Hepatocyte (in vitro differentiated cells): ENCODE measurements around the gene CYYR1. TPM values are rescaled to one million over a fixed set of nuclear protein-coding genes. Genes with fewer than 3 reads are reported as not detected.

ENCODE experiments used
- DNase-seq: peaks from one replicate; pipeline ENCODE4 v3.0.0-alpha.2; 2016; ENCODE audit warnings: low spot score
- H2AFZ ChIP-seq: fragments of 200-600 bp; sonication (generic); 2 replicates; pipeline ENCODE4 v1.6.0; 2016; ENCODE audit warnings: antibody characterized with exemption, mild to moderate bottlenecking
- H3K27ac ChIP-seq: fragments of 200-600 bp; sonication (generic); 2 replicates; pipeline ENCODE4 v1.5.1; 2016; ENCODE audit warnings: mild to moderate bottlenecking
- H3K27me3 ChIP-seq: fragments of 200-600 bp; sonication (generic); 2 replicates; pipeline ENCODE4 v1.6.1; 2016
- H3K36me3 ChIP-seq: fragments of 200-600 bp; sonication (generic); replicated peaks from 2 replicates; pipeline ENCODE4 v1.5.1; 2016; ENCODE audit warnings: low read depth; ENCODE audit not compliant: insufficient read depth
- H3K4me1 ChIP-seq: fragments of 200-600 bp; sonication (generic); 2 replicates; pipeline ENCODE4 v1.5.1; 2016; ENCODE audit warnings: mild to moderate bottlenecking, moderate library complexity; ENCODE audit not compliant: insufficient read depth
- H3K4me2 ChIP-seq: fragments of 200-600 bp; sonication (generic); 2 replicates; pipeline ENCODE4 v1.6.0; 2016
- H3K4me3 ChIP-seq: fragments of 200-600 bp; sonication (generic); 2 replicates; pipeline ENCODE4 v1.5.1; 2016; ENCODE audit warnings: mild to moderate bottlenecking
- H3K79me2 ChIP-seq: fragments of 200-600 bp; sonication (generic); 2 replicates; pipeline ENCODE4 v1.6.0; 2017; ENCODE audit warnings: mild to moderate bottlenecking
- H3K9me2 ChIP-seq: fragments of 200-600 bp; sonication (generic); replicated peaks from 2 replicates; pipeline ENCODE4 v1.6.0; 2017; ENCODE audit warnings: mild to moderate bottlenecking; ENCODE audit not compliant: insufficient read depth
- H3K9me3 ChIP-seq: fragments of 200-600 bp; sonication (generic); 2 replicates; pipeline ENCODE4 v1.5.1; 2016; ENCODE audit warnings: low read depth, mild to moderate bottlenecking
- H4K20me1 ChIP-seq: fragments of 200-600 bp; sonication (generic); 2 replicates; pipeline ENCODE4 v1.6.0; 2016; ENCODE audit warnings: mild to moderate bottlenecking; ENCODE audit not compliant: insufficient read depth, poor library complexity, severe bottlenecking
- CTCF ChIP-seq: fragments of 200-600 bp; sonication (generic); IDR thresholded peaks from 2 replicates; pipeline ENCODE4 v1.5.1; 2016; ENCODE audit warnings: antibody characterized with exemption, mild to moderate bottlenecking; ENCODE audit not compliant: poor library complexity
- EZH2 ChIP-seq: fragments of 200-600 bp; sonication (generic); IDR thresholded peaks from 2 replicates; pipeline ENCODE4 v1.6.1; 2016; ENCODE audit warnings: antibody characterized with exemption, mild to moderate bottlenecking, borderline replicate concordance
- EZH2phosphoT487 ChIP-seq: fragments of 200-600 bp; sonication (generic); IDR thresholded peaks from one replicate; pipeline ENCODE4 v1.6.1; 2018; ENCODE audit warnings: antibody characterized with exemption, mild to moderate bottlenecking, low read depth, moderate library complexity; ENCODE audit not compliant: unreplicated experiment, severe bottlenecking
- WGBS: methylation state at CpG from one replicate; pipeline ENCODE4 v1.1.6; 2016; ENCODE audit warnings: low lambda C conversion rate; ENCODE audit errors: missing lambda C conversion rate; 5-methylcytosine and 5-hydroxymethylcytosine counted together
- polyA plus RNA-seq: library from polyadenylated mRNA; unstranded; fragments of >200 nt; fragmentation: Nextera tagmentation; extraction: Ambion mirVana; gene quantifications from 2 replicates; pipeline ENCODE4 v1.2.1, GENCODE V29; 2016
- total RNA-seq: library from RNA; depleted of rRNA; stranded (reverse); fragments of >200 nt; gene quantifications from 2 replicates; pipeline ENCODE4 v1.2.3, GENCODE V29; 2014

Gene CYYR1
- total and polyA plus RNA-seq, 2 experiments from 2014 or later: 6.6 to 7.6 TPM

DNA sequence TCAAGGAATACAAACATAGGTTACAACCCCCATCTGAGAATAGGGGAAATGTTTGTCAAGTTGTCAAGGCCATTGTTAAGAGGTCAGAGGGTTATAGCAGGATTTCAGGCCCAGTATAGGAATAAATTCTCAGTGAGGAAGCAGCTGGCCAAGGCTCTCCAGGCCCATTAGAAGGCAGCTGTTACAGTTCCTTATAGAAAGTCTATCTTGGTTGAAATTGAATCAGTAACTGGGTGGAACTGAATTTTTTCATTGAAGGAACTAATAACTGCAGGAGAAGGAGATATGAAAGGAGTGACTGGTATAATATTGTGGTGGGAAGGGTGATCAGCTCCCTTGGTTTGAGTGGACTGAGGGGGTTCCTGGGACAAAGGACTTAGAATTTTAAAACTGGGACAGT, 134.1 kb downstream of the CYYR1 start:
- no peak overlapping the region for H3K4me2 ChIP-seq
- DNase-seq: no peak
- H3K79me2 ChIP-seq: no peaks in the 10 kb centered on the region
- no peaks in the 10 kb centered on the region for H3K4me1 ChIP-seq
- H3K36me3 ChIP-seq: no peaks in the 10 kb centered on the region
- no peak overlapping the region for H3K27ac ChIP-seq
- no peaks in the 10 kb centered on the region for H3K27me3 ChIP-seq
- no peak overlapping the region for H2AFZ ChIP-seq
- H3K9me3 ChIP-seq: no peaks in the 10 kb centered on the region
- TF ChIP-seq EZH2 (no peak), CTCF (no peak), EZH2phosphoT487 (no peak)
- no peak overlapping the region for H3K4me3 ChIP-seq
- no peaks in the 10 kb centered on the region for H4K20me1 ChIP-seq
- H3K9me2 ChIP-seq: no peaks in the 10 kb centered on the region

- H3K4me1 ChIP-seq: no peaks in the 10 kb centered on the region
- H3K9me3 ChIP-seq: no peaks in the 10 kb centered on the region
- no peaks in the 10 kb centered on the region for H3K9me2 ChIP-seq
- no peaks in the 10 kb centered on the region for H3K36me3 ChIP-seq
- H4K20me1 ChIP-seq: no peaks in the 10 kb centered on the region
- no peak overlapping the region for H3K4me2 ChIP-seq
- no peak for DNase-seq
- no peak overlapping the region for H3K4me3 ChIP-seq
- H3K79me2 ChIP-seq: no peaks in the 10 kb centered on the region
- H3K27me3 ChIP-seq: no peaks in the 10 kb centered on the region
- no peak overlapping the region for H2AFZ ChIP-seq
- no peak overlapping the region for H3K27ac ChIP-seq
- no peak for TF ChIP-seq EZH2
- no peak for TF ChIP-seq EZH2phosphoT487
- 90% methylated on average over 1 of the region's 1 CpG for WGBS
Observed at GRCh38 chr21:26437326-26438009, 135.6 kb downstream of the CYYR1 start.

GRCh38 chr21:26433386-26433785, 139.7 kb downstream of the CYYR1 start:
- TF ChIP-seq CTCF: no peak
- no peak for TF ChIP-seq EZH2
- no peak for TF ChIP-seq EZH2phosphoT487
- 92% methylated on average over 1 of the region's 1 CpG for WGBS
- H3K36me3 ChIP-seq: no peaks in the 10 kb centered on the region

GRCh38 chr21:26432410-26432809, 140.7 kb downstream of the CYYR1 start:
- DNase-seq: no peak
- Histone ChIP-seq H3K36me3 (no peaks in the 10 kb centered on the region), H3K4me1 (no peaks in the 10 kb centered on the region), H3K9me2 (no peaks in the 10 kb centered on the region), H2AFZ (no peak overlapping the region), H3K27ac (no peak overlapping the region), H3K79me2 (no peaks in the 10 kb centered on the region), H3K4me3 (no peak overlapping the region), H3K27me3 (no peaks in the 10 kb centered on the region), H3K9me3 (no peaks in the 10 kb centered on the region), H3K4me2 (no peak overlapping the region), H4K20me1 (no peaks in the 10 kb centered on the region)
- TF ChIP-seq CTCF (no peak), EZH2 (no peak)
- WGBS: 86% methylated on average over 5 of the region's 5 CpGs

More at GRCh38 chr21:26433386-26433785, 139.7 kb downstream of the CYYR1 start:
- DNase-seq: no peak
- H3K27me3 ChIP-seq: no peaks in the 10 kb centered on the region
- no peaks in the 10 kb centered on the region for H4K20me1 ChIP-seq
- H3K9me3 ChIP-seq: no peaks in the 10 kb centered on the region
- no peaks in the 10 kb centered on the region for H3K79me2 ChIP-seq
- H3K4me3 ChIP-seq: no peak overlapping the region
- H3K27ac ChIP-seq: no peak overlapping the region
- no peak overlapping the region for H2AFZ ChIP-seq
- no peak overlapping the region for H3K4me2 ChIP-seq
- no peaks in the 10 kb centered on the region for H3K9me2 ChIP-seq
- no peaks in the 10 kb centered on the region for H3K4me1 ChIP-seq
